ENCODE data around the gene AFDN.

- TF ChIP-seq, protein P1, sequence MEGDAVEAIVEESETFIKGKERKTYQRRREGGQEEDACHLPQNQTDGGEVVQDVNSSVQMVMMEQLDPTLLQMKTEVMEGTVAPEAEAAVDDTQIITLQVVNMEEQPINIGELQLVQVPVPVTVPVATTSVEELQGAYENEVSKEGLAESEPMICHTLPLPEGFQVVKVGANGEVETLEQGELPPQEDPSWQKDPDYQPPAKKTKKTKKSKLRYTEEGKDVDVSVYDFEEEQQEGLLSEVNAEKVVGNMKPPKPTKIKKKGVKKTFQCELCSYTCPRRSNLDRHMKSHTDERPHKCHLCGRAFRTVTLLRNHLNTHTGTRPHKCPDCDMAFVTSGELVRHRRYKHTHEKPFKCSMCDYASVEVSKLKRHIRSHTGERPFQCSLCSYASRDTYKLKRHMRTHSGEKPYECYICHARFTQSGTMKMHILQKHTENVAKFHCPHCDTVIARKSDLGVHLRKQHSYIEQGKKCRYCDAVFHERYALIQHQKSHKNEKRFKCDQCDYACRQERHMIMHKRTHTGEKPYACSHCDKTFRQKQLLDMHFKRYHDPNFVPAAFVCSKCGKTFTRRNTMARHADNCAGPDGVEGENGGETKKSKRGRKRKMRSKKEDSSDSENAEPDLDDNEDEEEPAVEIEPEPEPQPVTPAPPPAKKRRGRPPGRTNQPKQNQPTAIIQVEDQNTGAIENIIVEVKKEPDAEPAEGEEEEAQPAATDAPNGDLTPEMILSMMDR (IDR thresholded peaks at IDR 0.05; ENCODE audit: poor library complexity) = no peak
- TF ChIP-seq EZH2 (IDR thresholded peaks at IDR 0.05; ENCODE audit: borderline replicate concordance) = no peak
- no peak for TF ChIP-seq EZH2phosphoT487 (IDR thresholded peaks at IDR 0.05; ENCODE audit: low read depth, severe bottlenecking, unreplicated experiment)
These were observed 110.6 kb downstream of the AFDN start for GRCh38 chr6:167937301-167937700.
